Esophagus squamous epithelium (tissue), 5 donors: Measurements from ENCODE around the gene SMARCC2. TPM values are rescaled to one million over a fixed set of nuclear protein-coding genes. Genes with fewer than 3 reads are reported as not detected.

ENCODE experiments used
- DNase-seq: peaks from one replicate; lab custom pipeline; 2025; lab: John Stamatoyannopoulos, UW
- H3K27ac ChIP-seq, 4 donors: fragments of 200-600 bp; sonication (generic); one replicate each; pipeline ENCODE4 v1.5.1; 2016 to 2019; ENCODE audit warnings: mild to moderate bottlenecking in 1 of 4
- H3K27me3 ChIP-seq, 4 donors: fragments of 200-600 bp; sonication (generic); 1 replicate in 3 of 4; 2 replicates in 1 of 4; pipeline versions ENCODE4 v1.5.1 to v1.6.0; 2017 to 2021; ENCODE audit warnings: antibody characterized with exemption in 1 of 4
- H3K36me3 ChIP-seq, 3 donors: fragments of 200-600 bp; sonication (generic); one replicate each; pipeline ENCODE4 v1.5.1; 2016 to 2019
- H3K4me1 ChIP-seq, 3 donors: fragments of 200-600 bp; sonication (generic); one replicate each; pipeline ENCODE4 v1.5.1; 2017 to 2019
- H3K4me3 ChIP-seq, 4 donors: fragments of 200-600 bp; sonication (generic); 1 replicate in 3 of 4; 2 replicates in 1 of 4; pipeline ENCODE4 v1.5.1; 2016 to 2019; ENCODE audit warnings: mild to moderate bottlenecking in 2 of 4, moderate library complexity in 1 of 4
- H3K9me3 ChIP-seq, 3 donors: fragments of 200-600 bp; sonication (generic); one replicate each; pipeline ENCODE4 v1.5.1; 2016 to 2019
- POLR2A ChIP-seq, 4 donors: fragments of 450-650 bp; IDR thresholded peaks; one replicate each; pipeline ENCODE4 v1.6.1; 2017; ENCODE audit warnings: antibody characterized with exemption in 4 of 4, mild to moderate bottlenecking in 4 of 4, moderate library complexity in 3 of 4
- WGBS, 2 donors: methylation state at CpG; one replicate each; pipeline ENCODE4 v1.1.5; 2018; 5-methylcytosine and 5-hydroxymethylcytosine counted together
- intact Hi-C: fragments of 100-400 bp; cut with DNase I; formaldehyde crosslinking; loops from one replicate; pipeline ENCODE4 v1.15.0; 2022
- total RNA-seq, 4 donors: library from RNA; depleted of rRNA; stranded (reverse); fragments of >200 nt; gene quantifications; one replicate each; pipeline ENCODE4 v1.1.0, GENCODE V29; 2016
- TF ChIP-seq, protein P1 (sequence below), 6 experiments: fragments of 450-650 bp in 4 of 6; fragments of 200-600 bp in 2 of 6; sonication (generic) in 2 of 6; IDR thresholded peaks; one replicate each; pipeline ENCODE4 v1.5.1; 2016 to 2019; ENCODE audit warnings: antibody characterized with exemption in 6 of 6, mild to moderate bottlenecking in 4 of 6, moderate library complexity in 4 of 6
- donor health status: DM: yes; HTN: yes; CAD: no.

The SMARCC2 gene
- total RNA-seq, 4 donors from 2014 or later, result 31.7 to 64.9 (median 46.1) TPM

GRCh38 chr12:56153678-56154065, 35.6 kb downstream of the SMARCC2 start:
- DNase-seq, result no peak
- peaks cover 16 to 44% (median 20%) of the 10 kb centered on the region in 3 donors for H3K4me1 ChIP-seq
- no peak overlapping the region for H3K27ac ChIP-seq
- H3K36me3 ChIP-seq, result peaks cover 0 to 6% (median 0%) of the 10 kb centered on the region in 3 donors
- no peaks in the 10 kb centered on the region for H3K27me3 ChIP-seq
- no peaks in the 10 kb centered on the region for H3K9me3 ChIP-seq
- H3K4me3 ChIP-seq, result no peak overlapping the region
- TF ChIP-seq POLR2A (IDR thresholded peaks at IDR 0.05), result no peak
- TF ChIP-seq, protein P1, sequence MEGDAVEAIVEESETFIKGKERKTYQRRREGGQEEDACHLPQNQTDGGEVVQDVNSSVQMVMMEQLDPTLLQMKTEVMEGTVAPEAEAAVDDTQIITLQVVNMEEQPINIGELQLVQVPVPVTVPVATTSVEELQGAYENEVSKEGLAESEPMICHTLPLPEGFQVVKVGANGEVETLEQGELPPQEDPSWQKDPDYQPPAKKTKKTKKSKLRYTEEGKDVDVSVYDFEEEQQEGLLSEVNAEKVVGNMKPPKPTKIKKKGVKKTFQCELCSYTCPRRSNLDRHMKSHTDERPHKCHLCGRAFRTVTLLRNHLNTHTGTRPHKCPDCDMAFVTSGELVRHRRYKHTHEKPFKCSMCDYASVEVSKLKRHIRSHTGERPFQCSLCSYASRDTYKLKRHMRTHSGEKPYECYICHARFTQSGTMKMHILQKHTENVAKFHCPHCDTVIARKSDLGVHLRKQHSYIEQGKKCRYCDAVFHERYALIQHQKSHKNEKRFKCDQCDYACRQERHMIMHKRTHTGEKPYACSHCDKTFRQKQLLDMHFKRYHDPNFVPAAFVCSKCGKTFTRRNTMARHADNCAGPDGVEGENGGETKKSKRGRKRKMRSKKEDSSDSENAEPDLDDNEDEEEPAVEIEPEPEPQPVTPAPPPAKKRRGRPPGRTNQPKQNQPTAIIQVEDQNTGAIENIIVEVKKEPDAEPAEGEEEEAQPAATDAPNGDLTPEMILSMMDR (IDR thresholded peaks at IDR 0.05), result no peak
- intact Hi-C loops, result no loop called here
- 43% methylated on average over 1 of the region's 5 CpGs; no CpG with 5 or more reads in 1 of the 2 donors for WGBS, 2 donors

GRCh38 chr12:56152756-56153677, 36.3 kb downstream of the SMARCC2 start:
- intact Hi-C loops, result no loop called here
- Histone ChIP-seq H3K36me3 (peaks cover 0 to 6% (median 0%) of the 10 kb centered on the region in 3 donors), H3K27me3 (no peaks in the 10 kb centered on the region), H3K4me1 (peaks cover 16 to 44% (median 20%) of the 10 kb centered on the region in 3 donors), H3K27ac (peak overlapping the region; percentile 91 to 96 (median 96)), H3K4me3 (peak overlapping the region; percentile 43 to 83 (median 68)), H3K9me3 (no peaks in the 10 kb centered on the region)
- TF ChIP-seq, protein P1 (IDR thresholded peaks at IDR 0.05), result no peak
- TF ChIP-seq POLR2A (IDR thresholded peaks at IDR 0.05), result no peak
- DNase-seq, result no peak
- 4 to 8% methylated on average over 3 to 5 of the region's 8 CpGs for WGBS, 2 donors

DNA sequence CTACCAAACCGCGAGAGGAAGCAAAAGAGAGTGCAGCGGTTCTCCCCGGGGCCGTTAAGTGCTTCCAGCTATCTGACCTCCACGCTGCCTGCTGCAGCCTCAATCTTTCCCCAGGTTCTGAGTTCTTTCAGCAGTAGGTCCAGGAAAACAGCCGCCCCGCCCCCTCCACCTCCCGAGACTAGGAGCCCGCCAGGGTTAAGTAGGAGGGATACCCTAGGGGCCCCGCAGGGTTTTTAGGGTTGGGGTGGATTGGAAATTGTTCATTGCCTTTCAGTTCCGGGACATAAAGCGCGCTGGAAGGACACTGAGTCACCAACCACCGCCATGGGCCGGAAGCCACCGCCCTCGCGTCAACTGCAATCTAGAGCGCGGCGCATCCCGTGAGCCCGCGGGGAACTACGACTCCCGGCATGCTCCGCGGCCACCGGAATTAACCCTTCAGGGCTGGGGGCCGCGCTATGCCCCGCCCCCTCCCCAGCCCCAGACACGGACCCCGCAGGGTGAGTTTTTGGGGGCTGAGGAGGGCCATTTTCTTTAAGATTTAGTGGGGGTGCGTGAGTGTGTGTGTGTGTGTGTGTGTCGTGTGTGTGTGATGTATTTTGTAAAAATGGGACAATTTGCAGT, 37.0 kb downstream of the SMARCC2 start, which contains the start of gene MYL6B:
Gene MYL6B, plus strand, starts transcription at position 456 of the 624 bp plus-strand sequence. CDS start 1,332 bp downstream, outside the sequence.
- Histone ChIP-seq H3K9me3 (no peaks in the 10 kb centered on the region), H3K4me3 (peak within 1 kb of the TSS; percentile 43 to 83 (median 68)), H3K4me1 (peaks cover 16 to 42% (median 21%) of the 10 kb centered on the region in 3 donors), H3K27me3 (no peaks in the 10 kb centered on the region), H3K36me3 (peaks cover 0 to 6% (median 0%) of the 10 kb centered on the region in 3 donors), H3K27ac (peak within 1 kb of the TSS; percentile 91 to 96 (median 96))
- WGBS, 2 donors, result 0 to 1% methylated on average over 7 to 25 of the region's 37 CpGs
- peak; percentile 58 for DNase-seq
- peak in 2 of 4 donors; percentile 65 to 67 for TF ChIP-seq POLR2A (IDR thresholded peaks at IDR 0.05)
- TF ChIP-seq, protein P1 (IDR thresholded peaks at IDR 0.05), result peak in 2 of 6 experiments; percentile 1 to 32
- intact Hi-C loops, result no loop called here

DNA sequence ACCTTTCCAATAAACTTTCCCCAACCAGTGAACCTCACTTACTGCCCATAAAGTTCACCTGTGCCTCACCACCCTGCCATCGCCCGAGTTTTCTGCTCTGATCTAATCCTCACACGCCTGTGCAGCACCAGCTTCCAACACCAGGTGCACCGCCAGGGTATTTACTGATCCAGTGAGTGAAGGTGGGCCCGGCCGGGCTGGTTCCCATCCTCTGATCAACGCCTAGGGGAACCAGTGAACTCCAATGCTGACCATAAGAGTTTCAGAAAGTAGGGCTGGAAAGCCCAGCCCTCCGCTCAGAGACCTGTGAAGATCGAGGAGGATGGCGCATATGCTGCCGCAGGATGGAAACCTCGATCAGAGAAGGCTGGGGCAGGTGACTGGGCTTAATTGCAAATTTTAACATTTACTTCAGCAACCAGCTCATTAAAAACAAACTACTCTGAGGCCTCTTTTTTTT, 37.6 kb downstream of the SMARCC2 start:
- H3K27me3 ChIP-seq, result no peaks in the 10 kb centered on the region
- peaks cover 0 to 6% (median 0%) of the 10 kb centered on the region in 3 donors for H3K36me3 ChIP-seq
- peak overlapping the region; percentile 91 to 96 (median 96) for H3K27ac ChIP-seq
- peak overlapping the region; percentile 43 to 83 (median 68) for H3K4me3 ChIP-seq
- peaks cover 12 to 42% (median 26%) of the 10 kb centered on the region in 3 donors for H3K4me1 ChIP-seq
- intact Hi-C loops, result no loop called here
- H3K9me3 ChIP-seq, result no peaks in the 10 kb centered on the region
- no peak for DNase-seq
- whole genome bisulfite sequencing, 2 donors, result 3 to 18% methylated on average over 5 to 12 of the region's 12 CpGs
- TF ChIP-seq, protein P1 (IDR thresholded peaks at IDR 0.05), result peak; percentile 57 to 90 (median 74)
- TF ChIP-seq POLR2A (IDR thresholded peaks at IDR 0.05), result no peak
